GM12865 (cell line): ENCODE results near the gene CRIP3.

Source experiments
- DNase-seq: peaks from one replicate; pipeline ENCODE4 v3.0.0; 2010; ENCODE audit warnings: low read depth
- H3K4me3 ChIP-seq: 2 replicates; pipeline ENCODE4 v1.5.1; 2011; ENCODE audit warnings: mild to moderate bottlenecking, low read depth, low read length, control low read depth
- CTCF ChIP-seq: IDR thresholded peaks from 2 replicates; pipeline ENCODE4 v1.5.1; 2011; ENCODE audit warnings: low read length, control low read depth, low read depth, inconsistent platforms; ENCODE audit not compliant: insufficient read depth; ENCODE audit errors: missing control alignments

Gene CRIP3

GRCh38 chr6:43325876-43326275 is 17.2 kb upstream of the CRIP3 start:
- TF ChIP-seq CTCF = no peak
- no peak overlapping the region for H3K4me3 ChIP-seq
- DNase-seq = no peak

- no peak for DNase-seq
- TF ChIP-seq CTCF = no peak
- H3K4me3 ChIP-seq = no peak overlapping the region
Measured at GRCh38 chr6:43318011-43318410, 9.4 kb upstream of the CRIP3 start.

GRCh38 chr6:43313813-43314212 is 5.2 kb upstream of the CRIP3 start:
- no peak overlapping the region for H3K4me3 ChIP-seq
- no peak for TF ChIP-seq CTCF
- DNase-seq = no peak

- no peak for TF ChIP-seq CTCF
- no peak overlapping the region for H3K4me3 ChIP-seq
- no peak for DNase-seq
Measured at GRCh38 chr6:43311666-43312065, 3.0 kb upstream of the CRIP3 start.

- no peak for TF ChIP-seq CTCF
- no peak overlapping the region for H3K4me3 ChIP-seq
- no peak for DNase-seq
Measured at GRCh38 chr6:43310624-43311023, 2.0 kb upstream of the CRIP3 start.

GRCh38 chr6:43310134-43310533 is 1.5 kb upstream of the CRIP3 start:
- TF ChIP-seq CTCF = no peak
- no peak overlapping the region for H3K4me3 ChIP-seq
- no peak for DNase-seq

- peak overlapping the region; percentile 57 for H3K4me3 ChIP-seq
- no peak for TF ChIP-seq CTCF
- no peak for DNase-seq
Measured at GRCh38 chr6:43308990-43309477, 408 bp upstream of the CRIP3 start.
